Measurements from ENCODE around the gene NEXN. TPM values are rescaled to one million over a fixed set of nuclear protein-coding genes. Genes with fewer than 3 reads are reported as not detected.
"Not testable (repeated sequence)": the region's sequence is repeated elsewhere in the genome, so short reads cannot be mapped to it uniquely, and the experiment has no call there.

NEXN gene
- total RNA-seq, 2 experiments from 2014 or later = 0.51 to 0.57 TPM

DNA sequence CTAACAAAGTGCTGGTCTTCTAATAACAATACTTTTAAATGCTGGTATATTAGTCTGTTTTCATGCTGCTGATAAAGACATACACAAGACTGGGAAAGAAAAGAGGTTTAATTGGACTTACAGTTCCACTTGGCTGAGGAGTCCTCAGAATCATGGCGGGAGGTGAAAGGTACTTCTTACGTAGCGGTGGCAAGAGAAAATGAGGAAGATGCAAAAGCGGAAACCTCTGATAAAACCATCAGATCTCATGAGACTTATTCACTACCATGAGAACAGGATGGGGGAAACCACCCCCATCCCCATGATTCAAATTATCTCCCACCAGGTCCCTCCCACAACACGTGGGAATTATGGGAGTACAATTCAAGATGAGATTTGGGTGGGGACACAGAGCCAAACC lies 30.5 kb downstream of the NEXN start:
- H3K27me3 Mint-ChIP-seq; H3K27ac Mint-ChIP-seq; H3K4me3 Mint-ChIP-seq; POLR2A ChIA-PET; H3K4me1 Mint-ChIP-seq (ENCODE audit: low read depth); DNase-seq; CTCF ChIA-PET; H3K36me3 Mint-ChIP-seq; H3K9me3 Mint-ChIP-seq; intact Hi-C loops (cut with micrococcal nuclease): not testable (repeated sequence)

DNA sequence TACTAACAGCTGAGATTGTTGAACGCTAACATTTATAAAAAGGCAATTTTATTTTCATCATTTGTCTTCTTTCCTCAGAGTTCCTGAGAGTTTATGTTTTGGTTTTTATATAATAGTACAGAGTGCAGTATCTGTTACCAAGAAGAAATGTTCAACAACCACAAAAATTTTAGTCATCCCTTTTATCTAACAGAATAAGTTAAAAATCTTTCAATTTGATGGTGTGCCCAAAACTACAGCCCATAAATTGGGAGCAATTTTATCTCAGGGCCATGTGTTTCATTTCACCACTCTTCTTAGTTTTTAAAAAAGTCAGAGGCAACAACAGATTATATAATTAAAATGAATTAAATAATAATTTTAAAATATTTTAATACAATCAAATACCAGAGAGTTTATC lies 37.1 kb downstream of the NEXN start:
- ChIA-PET CTCF (no interaction called here), POLR2A (no interaction called here)
- Mint-ChIP-seq H3K4me3 (no peak overlapping the region), H3K36me3 (no peaks in the 10 kb centered on the region), H3K9me3 (no peaks in the 10 kb centered on the region), H3K4me1 (ENCODE audit: low read depth) (peaks cover 9% of the 10 kb centered on the region), H3K27ac (no peak overlapping the region), H3K27me3 (no peaks in the 10 kb centered on the region)
- intact Hi-C loops (cut with micrococcal nuclease) = no loop called here
- no peak for DNase-seq

DNA sequence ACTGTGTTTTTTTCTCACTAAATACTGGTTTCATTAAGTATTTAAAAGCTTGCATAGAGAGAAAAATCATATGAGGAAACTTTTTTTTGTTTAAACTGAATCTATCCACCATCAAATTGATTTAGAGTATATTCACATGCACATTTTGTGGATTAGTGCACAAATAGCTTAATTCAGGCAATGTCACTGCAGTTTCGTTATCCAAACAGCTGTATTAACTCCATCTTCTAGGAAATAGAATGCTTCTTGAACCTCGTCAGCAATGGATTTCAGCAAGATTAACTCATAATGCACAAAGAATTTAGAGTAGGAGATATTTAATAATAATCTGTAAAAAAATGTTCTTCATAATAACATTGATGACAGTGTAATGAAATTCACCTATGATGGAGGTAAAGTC lies 37.5 kb downstream of the NEXN start:
- Mint-ChIP-seq H3K27ac (no peak overlapping the region), H3K4me1 (ENCODE audit: low read depth) (peaks cover 9% of the 10 kb centered on the region), H3K9me3 (no peaks in the 10 kb centered on the region), H3K4me3 (no peak overlapping the region), H3K27me3 (no peaks in the 10 kb centered on the region), H3K36me3 (no peaks in the 10 kb centered on the region)
- ChIA-PET POLR2A (interaction anchor here (1.0 kb wide), 1 partner anchor 258 kb away, joined by 3 read pairs; no protein-coding TSS in a partner anchor), CTCF (no interaction called here)
- intact Hi-C loops (cut with micrococcal nuclease) = loop anchor here (1.0 to 2.0 kb wide), 2 partner anchors 53 to 79 kb away; partner anchors contain the start of genes DNAJB4 and FUBP1
- no peak for DNase-seq

DNA sequence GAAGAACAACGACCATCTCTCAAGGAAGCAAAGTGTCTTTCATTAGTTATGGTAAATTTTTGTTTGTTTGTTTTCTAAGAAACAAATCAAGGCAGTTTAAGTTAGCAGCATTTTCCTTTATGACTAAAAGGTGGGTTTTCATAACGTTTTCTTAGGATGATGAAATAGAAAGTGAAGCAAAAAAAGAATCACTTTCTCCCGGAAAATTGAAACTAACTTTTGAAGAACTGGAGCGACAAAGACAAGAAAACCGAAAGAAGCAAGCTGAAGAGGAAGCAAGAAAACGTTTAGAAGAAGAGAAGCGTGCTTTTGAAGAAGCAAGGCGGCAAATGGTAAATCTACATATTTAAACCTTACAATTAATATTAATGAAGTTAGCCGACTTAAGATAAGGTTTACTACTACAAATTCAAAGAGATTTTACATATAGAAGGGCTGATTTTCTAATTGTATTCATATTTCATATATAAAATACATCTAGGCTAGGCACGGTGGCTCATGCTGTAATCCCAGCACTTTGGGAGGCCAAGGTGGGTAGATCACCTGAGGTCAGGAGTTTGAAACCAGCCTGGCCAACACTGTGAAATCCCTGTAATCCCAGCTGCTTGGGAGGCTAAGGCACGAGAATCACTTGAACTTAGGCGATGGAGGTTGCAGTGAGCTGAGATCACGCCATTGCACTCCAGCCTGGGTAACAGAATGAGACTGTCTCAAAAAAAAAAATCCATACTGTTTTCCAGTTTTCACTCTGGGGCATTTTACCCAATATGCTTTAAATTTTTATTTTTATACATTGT lies 38.3 kb downstream of the NEXN start:
- CTCF ChIA-PET = no interaction called here
- intact Hi-C loops (cut with micrococcal nuclease) = loop anchor here (1.0 to 2.0 kb wide), 2 partner anchors 53 to 78 kb away; partner anchors contain the start of genes DNAJB4 and FUBP1
- Mint-ChIP-seq H3K27ac (no peak overlapping the region), H3K36me3 (no peaks in the 10 kb centered on the region), H3K4me1 (ENCODE audit: low read depth) (peaks cover 9% of the 10 kb centered on the region), H3K9me3 (no peaks in the 10 kb centered on the region), H3K27me3 (no peaks in the 10 kb centered on the region), H3K4me3 (peak overlapping the region; percentile 57)
- POLR2A ChIA-PET = interaction anchor here (1.0 kb wide), 1 partner anchor 258 kb away, joined by 3 read pairs; no protein-coding TSS in a partner anchor
- DNase-seq = no peak

DNA sequence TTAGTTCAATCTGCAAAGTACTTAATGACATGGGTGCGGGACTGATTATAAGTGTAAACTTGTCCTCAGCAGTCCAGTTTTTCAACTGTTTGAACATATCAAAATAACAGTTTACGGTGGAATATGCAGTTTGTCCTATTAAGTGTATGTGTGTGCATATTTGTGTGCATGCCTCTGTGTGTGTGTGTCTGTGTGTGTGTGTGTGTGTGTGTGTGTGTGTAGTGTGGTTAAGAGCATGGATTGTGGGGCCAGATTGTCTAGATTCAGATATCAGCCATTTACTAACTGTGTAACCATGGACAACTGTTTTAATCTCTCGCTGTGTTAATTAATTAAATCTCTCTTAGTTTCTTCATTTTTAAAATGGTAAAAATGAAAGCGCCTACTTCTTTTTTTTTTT lies 39.0 kb downstream of the NEXN start:
- Mint-ChIP-seq H3K4me1 (ENCODE audit: low read depth) (peaks cover 9% of the 10 kb centered on the region), H3K4me3 (no peak overlapping the region), H3K27me3 (no peaks in the 10 kb centered on the region), H3K9me3 (no peaks in the 10 kb centered on the region), H3K36me3 (no peaks in the 10 kb centered on the region), H3K27ac (no peak overlapping the region)
- ChIA-PET CTCF (no interaction called here), POLR2A (no interaction called here)
- intact Hi-C loops (cut with micrococcal nuclease) = loop anchor here (2.0 kb wide), 1 partner anchor 77 kb away; the partner anchor contains the start of gene DNAJB4
- DNase-seq = no peak

DNA sequence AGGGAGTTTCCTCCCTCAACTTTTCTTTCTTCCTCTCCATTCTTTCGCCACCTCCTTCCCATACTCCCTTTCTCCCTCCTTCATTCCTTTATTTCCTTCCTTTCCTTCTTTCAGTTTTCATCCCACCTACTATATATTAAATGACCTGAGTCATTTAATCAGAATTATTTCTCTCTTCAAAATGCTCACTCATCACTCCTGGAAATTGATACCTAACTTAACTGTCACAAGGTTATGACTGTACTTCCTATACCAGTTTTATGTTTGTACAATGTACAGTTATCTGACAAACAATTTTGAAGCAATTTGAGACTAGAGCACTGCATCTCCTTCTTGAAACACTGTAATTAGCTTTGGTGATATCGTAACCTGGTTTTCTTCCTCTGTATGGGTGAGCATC lies 41.4 kb downstream of the NEXN start:
- H3K36me3 Mint-ChIP-seq = no peaks in the 10 kb centered on the region
- intact Hi-C loops (cut with micrococcal nuclease) = no loop called here
- peaks cover 9% of the 10 kb centered on the region for H3K4me1 Mint-ChIP-seq (ENCODE audit: low read depth)
- no peaks in the 10 kb centered on the region for H3K27me3 Mint-ChIP-seq
- no peak overlapping the region for H3K4me3 Mint-ChIP-seq
- CTCF ChIA-PET = no interaction called here
- no peak overlapping the region for H3K27ac Mint-ChIP-seq
- H3K9me3 Mint-ChIP-seq = no peaks in the 10 kb centered on the region
- POLR2A ChIA-PET = no interaction called here
- DNase-seq = no peak

DNA sequence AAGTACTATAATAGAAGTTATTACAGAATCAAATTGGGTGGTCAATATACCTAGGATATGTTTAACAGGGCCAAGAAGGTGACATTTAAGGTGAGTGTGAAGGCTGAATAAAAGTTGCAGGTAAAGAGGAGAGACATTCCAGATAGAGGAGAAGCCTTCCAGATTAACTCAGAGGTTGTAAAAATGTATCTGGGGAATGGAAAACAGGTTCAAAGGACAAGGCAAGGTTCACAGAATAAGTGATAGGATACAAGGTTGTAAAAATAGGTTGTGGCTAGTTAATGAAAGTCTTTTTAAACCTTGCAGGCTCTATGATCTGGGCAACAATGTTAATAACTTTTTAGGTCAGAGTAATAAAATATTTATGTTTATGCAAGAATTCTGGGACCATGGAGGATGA lies 50.2 kb downstream of the NEXN start:
- Mint-ChIP-seq H3K36me3 (peaks cover 10% of the 10 kb centered on the region), H3K27me3 (no peaks in the 10 kb centered on the region), H3K4me1 (ENCODE audit: low read depth) (peaks cover 11% of the 10 kb centered on the region), H3K9me3 (no peaks in the 10 kb centered on the region), H3K27ac (no peak overlapping the region), H3K4me3 (no peak overlapping the region)
- ChIA-PET CTCF (no interaction called here), POLR2A (no interaction called here)
- intact Hi-C loops (cut with micrococcal nuclease) = no loop called here
- no peak for DNase-seq

DNA sequence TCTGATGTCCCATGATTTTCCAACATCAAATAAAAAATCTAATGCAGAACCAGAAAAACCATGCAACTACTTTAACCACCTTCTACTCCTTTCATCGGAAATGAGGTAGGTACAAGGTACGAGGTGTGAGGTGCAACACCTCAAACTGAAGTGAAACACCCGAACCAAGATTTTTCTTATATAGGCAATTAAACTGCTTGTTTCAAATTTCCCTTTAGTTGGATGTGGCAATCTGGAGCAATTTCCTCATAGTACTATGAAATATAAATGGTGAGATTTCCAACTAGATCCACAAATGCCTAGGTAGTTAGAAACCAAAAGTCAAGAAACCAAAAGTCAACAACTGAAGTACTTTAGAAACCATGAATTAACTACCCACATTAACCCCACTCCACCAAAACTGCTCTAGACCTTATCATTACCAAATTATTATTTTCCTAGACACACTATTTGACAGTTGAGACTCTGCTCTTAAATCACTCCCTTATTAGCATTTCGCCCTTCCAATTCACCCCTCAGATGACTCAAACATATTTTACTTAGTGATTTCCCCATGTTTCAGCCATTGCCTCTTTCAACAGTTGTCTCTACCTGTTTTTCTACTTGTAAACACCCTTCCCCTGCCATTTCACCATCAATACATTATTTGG lies 52.6 kb downstream of the NEXN start:
- H3K27ac Mint-ChIP-seq = no peak overlapping the region
- POLR2A ChIA-PET = no interaction called here
- no peaks in the 10 kb centered on the region for H3K9me3 Mint-ChIP-seq
- CTCF ChIA-PET = no interaction called here
- DNase-seq = no peak
- peaks cover 24% of the 10 kb centered on the region for H3K36me3 Mint-ChIP-seq
- intact Hi-C loops (cut with micrococcal nuclease) = no loop called here
- H3K4me1 Mint-ChIP-seq (ENCODE audit: low read depth) = peaks cover 14% of the 10 kb centered on the region
- H3K27me3 Mint-ChIP-seq = no peaks in the 10 kb centered on the region
- no peak overlapping the region for H3K4me3 Mint-ChIP-seq

DNA sequence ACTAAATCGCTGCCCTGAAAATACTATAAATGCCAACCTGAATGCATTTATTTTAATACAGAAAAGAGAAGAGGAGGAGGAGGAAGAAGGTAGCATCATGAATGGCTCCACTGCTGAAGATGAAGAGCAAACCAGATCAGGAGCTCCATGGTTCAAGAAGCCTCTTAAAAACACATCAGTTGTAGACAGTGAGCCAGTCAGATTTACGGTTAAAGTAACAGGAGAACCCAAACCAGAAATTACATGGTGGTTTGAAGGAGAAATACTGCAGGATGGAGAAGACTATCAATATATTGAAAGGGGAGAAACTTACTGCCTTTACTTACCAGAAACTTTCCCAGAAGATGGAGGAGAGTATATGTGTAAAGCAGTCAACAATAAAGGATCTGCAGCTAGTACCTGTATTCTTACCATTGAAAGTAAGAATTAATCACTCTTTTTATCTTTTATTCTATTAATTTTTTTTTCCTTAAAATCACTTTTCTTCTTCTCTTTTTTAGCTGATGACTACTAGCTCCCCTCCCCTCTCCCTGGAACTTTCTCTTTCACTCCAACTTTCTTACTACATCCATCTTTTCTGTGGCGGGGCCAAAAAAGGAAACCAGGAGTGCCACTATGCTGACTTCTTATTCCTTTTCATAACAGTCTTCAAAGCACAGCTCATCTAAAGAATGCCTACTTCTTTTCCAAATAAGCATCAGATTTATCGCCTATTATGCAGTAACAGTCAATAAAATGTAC lies 54.1 kb downstream of the NEXN start:
- peaks cover 30% of the 10 kb centered on the region for H3K36me3 Mint-ChIP-seq
- H3K27ac Mint-ChIP-seq = no peak overlapping the region
- no peaks in the 10 kb centered on the region for H3K27me3 Mint-ChIP-seq
- DNase-seq = no peak
- intact Hi-C loops (cut with micrococcal nuclease) = no loop called here
- no peak overlapping the region for H3K4me3 Mint-ChIP-seq
- ChIA-PET CTCF (no interaction called here), POLR2A (no interaction called here)
- H3K9me3 Mint-ChIP-seq = no peaks in the 10 kb centered on the region
- H3K4me1 Mint-ChIP-seq (ENCODE audit: low read depth) = peaks cover 18% of the 10 kb centered on the region

DNA sequence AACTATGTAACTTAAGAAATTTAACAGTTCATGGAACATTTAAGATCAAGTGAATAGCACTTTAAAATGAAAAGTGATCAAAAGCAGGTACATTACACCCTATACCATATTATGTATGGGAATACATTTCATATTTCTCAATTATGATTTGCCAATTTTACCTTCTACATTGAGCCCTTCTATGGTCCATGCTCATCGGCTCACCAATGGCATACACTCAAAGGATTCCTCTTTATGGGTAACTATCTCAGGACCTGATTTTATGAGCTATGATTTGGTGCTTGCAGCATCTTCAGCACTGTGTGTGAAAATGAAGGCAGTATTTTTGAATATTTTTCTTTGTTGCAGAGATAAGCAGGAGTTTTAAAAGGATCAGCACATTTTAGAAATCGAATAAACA lies 56.9 kb downstream of the NEXN start:
- H3K27ac Mint-ChIP-seq = no peak overlapping the region
- H3K36me3 Mint-ChIP-seq = peaks cover 44% of the 10 kb centered on the region
- no peak for DNase-seq
- H3K27me3 Mint-ChIP-seq = no peaks in the 10 kb centered on the region
- no peak overlapping the region for H3K4me3 Mint-ChIP-seq
- CTCF ChIA-PET = no interaction called here
- POLR2A ChIA-PET = no interaction called here
- intact Hi-C loops (cut with micrococcal nuclease) = no loop called here
- peaks cover 31% of the 10 kb centered on the region for H3K4me1 Mint-ChIP-seq (ENCODE audit: low read depth)
- no peaks in the 10 kb centered on the region for H3K9me3 Mint-ChIP-seq

DNA sequence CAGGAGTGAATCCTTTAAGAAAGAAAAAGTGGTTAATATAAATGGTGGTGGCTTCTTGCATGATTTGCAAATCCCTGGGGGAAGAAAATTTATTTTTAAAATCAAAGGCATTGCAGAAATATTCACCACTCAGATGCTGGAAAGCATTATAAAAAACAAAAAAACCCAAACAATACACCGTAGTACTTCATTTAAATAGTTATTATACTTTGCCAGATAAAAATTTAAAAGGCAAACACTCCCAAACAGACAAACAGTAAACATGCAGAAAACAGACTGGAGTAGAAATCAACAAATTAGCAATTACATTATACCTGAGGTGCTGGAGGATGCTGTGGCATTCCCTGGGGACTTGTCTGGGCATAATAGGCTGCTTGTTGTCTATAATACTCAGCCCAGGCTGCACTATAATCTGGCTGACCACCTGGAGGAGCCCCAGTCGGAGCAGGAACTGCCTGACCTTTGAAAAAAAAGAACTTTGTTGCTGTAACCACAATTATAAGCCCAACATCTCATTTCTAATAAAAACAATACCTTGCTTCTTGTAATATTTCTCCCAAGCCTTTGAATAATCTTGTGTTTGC lies 60.5 kb downstream of the NEXN start:
- H3K27ac Mint-ChIP-seq = peak overlapping the region; percentile 42
- peaks cover 51% of the 10 kb centered on the region for H3K36me3 Mint-ChIP-seq
- ChIA-PET POLR2A (no interaction called here), CTCF (no interaction called here)
- H3K4me1 Mint-ChIP-seq (ENCODE audit: low read depth) = peaks cover 38% of the 10 kb centered on the region
- no peaks in the 10 kb centered on the region for H3K27me3 Mint-ChIP-seq
- intact Hi-C loops (cut with micrococcal nuclease) = loop anchor here (2.0 kb wide), 1 partner anchor 16 kb away; no protein-coding TSS in a partner anchor
- H3K9me3 Mint-ChIP-seq = no peaks in the 10 kb centered on the region
- no peak for DNase-seq
- H3K4me3 Mint-ChIP-seq = no peak overlapping the region

DNA sequence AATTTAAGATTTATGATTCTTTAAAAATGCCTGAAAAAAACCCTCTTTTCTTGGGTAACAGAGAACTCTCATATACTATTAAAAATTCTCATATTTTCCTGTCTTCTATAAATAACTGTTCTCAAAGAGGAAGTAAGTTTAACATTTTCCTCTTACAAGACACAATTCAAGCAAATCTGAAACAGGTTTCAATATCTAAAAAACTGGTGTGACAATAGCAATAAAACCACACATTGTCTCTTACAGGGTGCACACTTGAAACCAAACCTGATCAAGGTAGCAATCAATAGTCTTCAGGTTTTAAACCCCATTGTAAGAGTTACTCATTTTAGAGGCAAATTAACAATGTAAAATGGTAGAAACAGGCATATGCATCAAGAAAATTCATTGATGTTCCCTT lies 62.4 kb downstream of the NEXN start:
- peaks cover 51% of the 10 kb centered on the region for H3K36me3 Mint-ChIP-seq
- H3K27me3 Mint-ChIP-seq = no peaks in the 10 kb centered on the region
- CTCF ChIA-PET = no interaction called here

More for the DNA sequence above, 62.4 kb downstream of the NEXN start:
- H3K4me3 Mint-ChIP-seq = no peak overlapping the region
- no peaks in the 10 kb centered on the region for H3K9me3 Mint-ChIP-seq
- intact Hi-C loops (cut with micrococcal nuclease) = no loop called here
- no peak for DNase-seq
- POLR2A ChIA-PET = no interaction called here
- H3K27ac Mint-ChIP-seq = peak overlapping the region; percentile 55
- H3K4me1 Mint-ChIP-seq (ENCODE audit: low read depth) = peaks cover 34% of the 10 kb centered on the region

Measured in activated CD4-positive, alpha-beta memory T cell treated with anti-CD3 and anti-CD28 coated beads for 36 hours (primary cell).